Caco-2 (cell line): ENCODE data around the gene C5orf63. TPM values are rescaled to one million over a fixed set of nuclear protein-coding genes. Genes with fewer than 3 reads are reported as not detected.

Source experiments
- BruUV-seq: library from RNA; stranded (reverse); fragments of 400-500 nt; replicated peaks from 2 replicates; lab custom pipeline; 2021; lab: Mats Ljungman, UMichigan
- CTCF ChIA-PET: fragments of 300-600 bp; sonication (Branson Sonifier 250); formaldehyde crosslinking; loops from one replicate; lab custom pipeline; 2022; ENCODE audit warnings: antibody characterized with exemption; lab: Charles Lee
- POLR2A ChIA-PET: fragments of 300-600 bp; sonication (Branson Sonifier 250); formaldehyde crosslinking; loops from one replicate; lab custom pipeline; 2022; ENCODE audit warnings: antibody characterized with exemption; lab: Charles Lee
- DNase-seq, 2 experiments: peaks; one replicate each; pipeline versions ENCODE4 v3.0.0 to v3.0.0-alpha.2; 2020 to 2022
- H3K27me3 ChIP-seq: replicated peaks from 2 replicates; pipeline ENCODE4 v1.6.0; 2011; ENCODE audit warnings: low read length; ENCODE audit not compliant: control insufficient read depth, insufficient read depth
- H3K36me3 ChIP-seq: 2 replicates; pipeline ENCODE4 v1.5.1; 2011; ENCODE audit warnings: low read length; ENCODE audit not compliant: control insufficient read depth, insufficient read depth
- H3K4me1 ChIP-seq: fragments of 250-450 bp; sonication (Bioruptor Pico); 2 replicates; pipeline ENCODE4 v1.5.1; 2020; ENCODE audit warnings: mild to moderate bottlenecking
- H3K4me3 ChIP-seq: 2 replicates; pipeline ENCODE4 v1.5.1; 2011; ENCODE audit warnings: low read depth, mild to moderate bottlenecking, control low read depth, low read length
- H3K9me3 ChIP-seq: fragments of 250-450 bp; sonication (Bioruptor Pico); 2 replicates; pipeline ENCODE4 v1.5.1; 2020; ENCODE audit warnings: mild to moderate bottlenecking, moderate library complexity
- H3K27ac Mint-ChIP-seq: one replicate; pipeline ENCODE4 v1.8.0; 2022; ENCODE audit warnings: mixed read lengths; ENCODE audit not compliant: unreplicated experiment
- H3K27me3 Mint-ChIP-seq: one replicate; pipeline ENCODE4 v1.8.0; 2022; ENCODE audit warnings: mixed read lengths; ENCODE audit not compliant: insufficient read depth, unreplicated experiment
- H3K36me3 Mint-ChIP-seq: one replicate; pipeline ENCODE4 v1.8.0; 2022; ENCODE audit warnings: mild to moderate bottlenecking, mixed read lengths; ENCODE audit not compliant: insufficient read depth, unreplicated experiment
- H3K4me1 Mint-ChIP-seq: one replicate; pipeline ENCODE4 v1.8.0; 2022; ENCODE audit warnings: low read depth, mixed read lengths; ENCODE audit not compliant: unreplicated experiment
- H3K4me3 Mint-ChIP-seq: one replicate; pipeline ENCODE4 v1.8.0; 2022; ENCODE audit warnings: mild to moderate bottlenecking, moderate library complexity, mixed read lengths; ENCODE audit not compliant: unreplicated experiment
- H3K9me3 Mint-ChIP-seq: one replicate; pipeline ENCODE4 v1.8.0; 2022; ENCODE audit warnings: mixed read lengths; ENCODE audit not compliant: unreplicated experiment
- CTCF ChIP-seq, 2 experiments: fragments of 200-600 bp in 1 of 2; IDR thresholded peaks; 1 replicate in 1 of 2; 2 replicates in 1 of 2; pipeline versions ENCODE4 v1.5.1 to v1.8.0; 2011 to 2022; ENCODE audit warnings: antibody characterized with exemption in 1 of 2, control low read depth in 1 of 2, inconsistent platforms in 1 of 2, low read depth in 1 of 2, low read length in 1 of 2, mild to moderate bottlenecking in 1 of 2, moderate library complexity in 1 of 2; ENCODE audit not compliant: insufficient read depth in 1 of 2, severe bottlenecking in 1 of 2, unreplicated experiment in 1 of 2
- intact Hi-C: fragments of 100-400 bp; cut with micrococcal nuclease; formaldehyde crosslinking; loops from one replicate; pipeline ENCODE4 v1.10.0; 2022; ENCODE audit not compliant: unreplicated experiment
- total RNA-seq: library from RNA; stranded (reverse); gene quantifications from 2 replicates; pipeline ENCODE4 v1.2.3, GENCODE V29; 2022

Gene C5orf63
- total RNA-seq, 1 experiment from 2014 or later, result 10.5 TPM

DNA sequence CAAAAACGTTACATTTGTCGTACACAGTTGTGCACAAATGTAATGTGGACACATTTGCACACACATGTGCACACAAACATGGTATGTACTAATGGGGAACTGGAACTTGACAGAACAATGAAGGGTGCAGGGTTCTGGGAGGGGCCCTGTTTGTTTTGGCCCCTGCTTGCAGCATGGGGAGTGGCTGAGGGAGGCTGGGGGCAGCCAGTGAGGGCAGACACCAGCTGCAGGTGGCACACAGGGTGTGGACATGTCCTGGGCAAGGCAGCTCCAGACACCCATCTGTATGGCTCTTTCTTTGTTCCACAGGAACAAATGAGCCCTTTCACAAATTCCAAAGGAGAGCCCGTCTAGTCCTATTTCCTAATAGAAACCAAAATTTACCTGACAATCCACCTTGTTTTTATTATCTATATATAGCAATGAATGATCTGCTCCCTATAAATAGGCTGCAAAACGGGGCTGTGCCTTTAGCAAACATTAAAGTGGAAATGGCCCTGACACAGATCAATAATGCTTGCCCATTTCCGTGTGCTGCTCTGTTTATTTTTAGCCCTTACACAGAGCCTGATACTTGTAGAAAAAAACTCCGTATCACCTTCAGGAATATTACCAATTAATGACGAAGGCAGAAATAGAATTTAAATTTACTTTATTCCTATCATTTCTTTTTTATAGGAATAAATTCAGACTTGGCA, 69.4 kb downstream of the C5orf63 start:
- no peaks in the 10 kb centered on the region for H3K36me3 Mint-ChIP-seq
- CTCF ChIA-PET, result no interaction called here
- no peaks in the 10 kb centered on the region for H3K27me3 Mint-ChIP-seq
- Histone ChIP-seq H3K27me3 (no peaks in the 10 kb centered on the region), H3K9me3 (no peaks in the 10 kb centered on the region), H3K4me1 (peaks cover 9% of the 10 kb centered on the region), H3K36me3 (no peaks in the 10 kb centered on the region), H3K4me3 (no peak overlapping the region)
- peaks cover 8% of the 10 kb centered on the region for H3K4me1 Mint-ChIP-seq
- TF ChIP-seq CTCF (IDR thresholded peaks at IDR 0.05; ENCODE audit: insufficient read depth in 1 of 2, low read depth in 1 of 2, low read length in 1 of 2, severe bottlenecking in 1 of 2, unreplicated experiment in 1 of 2), result no peak
- intact Hi-C loops, result no loop called here
- H3K4me3 Mint-ChIP-seq, result no peak overlapping the region
- H3K9me3 Mint-ChIP-seq, result no peaks in the 10 kb centered on the region
- DNase-seq, result no peak
- BruUV-seq, result no TSS peak
- POLR2A ChIA-PET, result no interaction called here
- H3K27ac Mint-ChIP-seq, result no peak overlapping the region

- no peak for DNase-seq
- H3K9me3 Mint-ChIP-seq, result no peaks in the 10 kb centered on the region
- intact Hi-C loops, result no loop called here
- H3K27ac Mint-ChIP-seq, result no peak overlapping the region
- H3K4me3 Mint-ChIP-seq, result no peak overlapping the region
- CTCF ChIA-PET, result no interaction called here
- POLR2A ChIA-PET, result no interaction called here
- H3K4me1 Mint-ChIP-seq, result peaks cover 8% of the 10 kb centered on the region
- no peaks in the 10 kb centered on the region for H3K36me3 Mint-ChIP-seq
- H3K27me3 Mint-ChIP-seq, result no peaks in the 10 kb centered on the region
- TF ChIP-seq CTCF (IDR thresholded peaks at IDR 0.05; ENCODE audit: insufficient read depth in 1 of 2, low read depth in 1 of 2, low read length in 1 of 2, severe bottlenecking in 1 of 2, unreplicated experiment in 1 of 2), result no peak
- H3K36me3 ChIP-seq, result no peaks in the 10 kb centered on the region
- no peak overlapping the region for H3K4me3 ChIP-seq
- no peaks in the 10 kb centered on the region for H3K27me3 ChIP-seq
- H3K9me3 ChIP-seq, result no peaks in the 10 kb centered on the region
- no TSS peak for BruUV-seq
- peaks cover 9% of the 10 kb centered on the region for H3K4me1 ChIP-seq
Measured at GRCh38 chr5:127002390-127002789, 70.9 kb downstream of the C5orf63 start.

- no peak overlapping the region for H3K4me3 Mint-ChIP-seq
- H3K27me3 Mint-ChIP-seq, result no peaks in the 10 kb centered on the region
- H3K4me1 ChIP-seq, result peaks cover 9% of the 10 kb centered on the region
- POLR2A ChIA-PET, result no interaction called here
- H3K9me3 ChIP-seq, result no peaks in the 10 kb centered on the region
- DNase-seq, result no peak
- intact Hi-C loops, result no loop called here
- no peaks in the 10 kb centered on the region for H3K36me3 Mint-ChIP-seq
- H3K27me3 ChIP-seq, result no peaks in the 10 kb centered on the region
- H3K4me3 ChIP-seq, result no peak overlapping the region
- CTCF ChIA-PET, result no interaction called here
- H3K36me3 ChIP-seq, result no peaks in the 10 kb centered on the region
- no peak overlapping the region for H3K27ac Mint-ChIP-seq
- BruUV-seq, result no TSS peak
- H3K4me1 Mint-ChIP-seq, result peaks cover 8% of the 10 kb centered on the region
- no peak for TF ChIP-seq CTCF (IDR thresholded peaks at IDR 0.05; ENCODE audit: insufficient read depth in 1 of 2, low read depth in 1 of 2, low read length in 1 of 2, severe bottlenecking in 1 of 2, unreplicated experiment in 1 of 2)
- no peaks in the 10 kb centered on the region for H3K9me3 Mint-ChIP-seq
Measured at GRCh38 chr5:127001621-127002296, 71.5 kb downstream of the C5orf63 start.

Other genes starting within 250 kb of the C5orf63 start
- gene MARCHF3, start 42.9 kb downstream of the C5orf63 start, total RNA-seq, result 0.49 and 0.61 TPM in 2 replicates
- gene MEGF10, start 217.3 kb upstream of the C5orf63 start, total RNA-seq, result not detected in 2 replicates